HTR-8/SVneo (cell line): Measurements from ENCODE around the gene NEK8.
A peak's percentile ranks its signal among the peaks of the same experiment; 100 is the strongest.
"Not testable (repeated sequence)": the region's sequence is repeated elsewhere in the genome, so short reads cannot be mapped to it uniquely, and the experiment has no call there.

ENCODE experiments used
- DNase-seq: peaks from one replicate; pipeline ENCODE4 v3.0.0; 2011; ENCODE audit warnings: low spot score, mixed read lengths; ENCODE audit not compliant: insufficient read length
- FAIRE-seq: peaks from 2 replicates; lab custom pipeline; 2011; peaks lifted over from hg19 to GRCh38; lab: Jason Lieb, UNC

Gene NEK8

GRCh38 chr17:28724500-28725165 lies 4.0 kb upstream of the NEK8 start:
- DNase-seq (no peak), FAIRE-seq (no peak)

DNA sequence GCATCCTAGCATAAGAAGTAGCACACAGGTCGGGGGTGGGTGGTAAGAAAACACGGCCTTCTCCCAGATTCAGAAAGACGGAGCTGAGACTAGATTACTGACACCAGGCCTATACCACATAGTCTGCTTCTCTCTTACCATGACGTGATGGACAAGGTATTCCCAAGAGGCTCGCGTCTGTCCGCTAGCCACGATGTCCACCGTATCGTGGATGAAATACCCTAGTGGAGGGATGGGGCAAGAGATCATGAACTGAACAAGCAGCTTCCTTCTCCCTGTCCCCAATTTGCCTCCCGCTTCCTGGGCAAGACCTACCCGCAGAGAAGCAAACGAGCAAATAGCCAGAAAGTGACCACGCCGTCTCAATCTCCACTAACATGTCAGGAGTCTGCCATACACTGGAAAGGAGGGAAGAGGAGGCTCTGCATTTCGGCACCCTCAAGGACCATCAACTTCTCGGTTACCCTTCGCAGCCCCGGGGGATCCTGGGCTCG lies 3.4 kb upstream of the NEK8 start:
- DNase-seq, result no peak

DNA sequence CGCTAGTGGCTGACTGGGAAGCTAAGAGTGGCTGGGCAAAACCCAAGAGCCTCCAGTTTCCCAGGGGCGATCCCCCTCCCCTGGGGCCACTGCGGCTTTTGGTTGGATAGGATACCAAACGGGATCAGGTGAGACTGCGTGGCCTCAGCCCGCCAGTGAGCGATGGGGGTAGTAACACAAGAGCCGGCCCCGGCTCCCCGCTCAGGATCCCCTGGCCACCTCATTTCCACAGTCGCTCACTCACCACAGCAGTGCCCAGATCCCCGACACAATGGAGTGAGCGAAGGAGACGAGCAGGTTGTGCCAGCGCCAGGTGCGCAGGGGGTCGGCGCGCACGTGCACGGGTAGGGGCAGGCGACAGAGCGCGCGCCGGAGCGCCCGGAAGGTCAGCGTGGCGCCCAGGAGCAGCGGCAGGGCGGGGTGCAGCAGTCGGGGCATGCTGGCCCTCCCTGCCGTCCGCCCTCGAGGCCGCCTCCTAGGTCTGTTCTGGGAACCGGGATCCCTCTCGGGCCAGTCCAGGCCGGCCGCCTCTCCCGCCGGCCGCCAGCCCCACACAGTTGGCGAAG lies 2.8 kb upstream of the NEK8 start:
- FAIRE-seq (no peak), DNase-seq (peak; percentile 39)

More for the DNA sequence above, 3.4 kb upstream of the NEK8 start:
- no peak for FAIRE-seq

- peak; percentile 80 for DNase-seq
- FAIRE-seq, result no peak
These were observed 2.4 kb upstream of the NEK8 start, which contains the start of gene TLCD1 for GRCh38 chr17:28726226-28726626. Gene TLCD1, minus strand, starts transcription at chr17:28726233. Its CDS starts 136 bp downstream, at chr17:28726097.

DNA sequence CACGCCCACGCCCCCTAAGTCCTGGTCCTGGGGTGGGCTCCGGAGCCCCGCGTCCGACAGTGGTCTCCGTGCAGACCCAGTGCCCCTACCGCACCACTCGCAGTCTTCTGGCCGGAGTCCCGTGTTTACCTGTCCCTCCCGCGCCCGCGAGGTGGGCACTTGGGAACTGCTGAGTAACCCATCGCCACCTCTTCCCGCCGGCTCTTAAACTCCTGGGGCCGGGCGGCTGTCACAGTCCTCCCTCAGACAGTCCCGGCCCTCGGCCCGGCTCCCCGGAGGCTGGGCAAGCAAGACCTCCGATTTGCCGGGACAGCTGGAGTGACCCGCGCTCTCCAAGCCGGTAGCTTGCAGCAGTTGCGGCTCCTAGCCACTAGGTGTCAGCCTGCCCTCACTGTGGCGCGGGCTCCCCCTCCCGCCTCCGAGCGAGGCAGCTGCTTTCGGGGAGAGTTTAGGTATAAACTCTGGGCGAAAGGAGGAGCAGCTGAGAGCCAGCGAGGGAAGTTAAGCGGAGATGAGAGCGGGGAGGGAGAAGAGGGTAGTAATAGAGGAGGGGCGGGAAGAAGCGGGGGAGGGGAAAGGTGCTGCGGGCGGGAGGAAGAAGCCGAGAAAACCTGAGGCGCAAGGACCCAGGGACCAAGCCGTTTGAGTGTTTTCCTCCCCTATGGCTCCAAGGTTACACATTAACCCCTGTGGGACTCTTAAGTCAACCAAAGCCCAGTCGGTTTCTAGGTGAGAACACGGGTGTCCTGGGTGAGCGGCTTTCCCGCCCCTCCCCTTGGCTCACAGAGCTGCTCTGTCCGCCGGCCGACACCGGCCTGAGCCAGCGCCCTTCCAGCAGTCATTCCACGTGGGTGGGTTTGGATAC lies 1.7 kb upstream of the NEK8 start:
- DNase-seq, result peak; percentile 94
- peak; percentile 94 for FAIRE-seq

GRCh38 chr17:28729950-28730330 lies 1.4 kb downstream of the NEK8 start:
- DNase-seq (no peak), FAIRE-seq (no peak)

- FAIRE-seq (no peak), DNase-seq (no peak)
These were observed 4.8 kb downstream of the NEK8 start for GRCh38 chr17:28733346-28733745.

DNA sequence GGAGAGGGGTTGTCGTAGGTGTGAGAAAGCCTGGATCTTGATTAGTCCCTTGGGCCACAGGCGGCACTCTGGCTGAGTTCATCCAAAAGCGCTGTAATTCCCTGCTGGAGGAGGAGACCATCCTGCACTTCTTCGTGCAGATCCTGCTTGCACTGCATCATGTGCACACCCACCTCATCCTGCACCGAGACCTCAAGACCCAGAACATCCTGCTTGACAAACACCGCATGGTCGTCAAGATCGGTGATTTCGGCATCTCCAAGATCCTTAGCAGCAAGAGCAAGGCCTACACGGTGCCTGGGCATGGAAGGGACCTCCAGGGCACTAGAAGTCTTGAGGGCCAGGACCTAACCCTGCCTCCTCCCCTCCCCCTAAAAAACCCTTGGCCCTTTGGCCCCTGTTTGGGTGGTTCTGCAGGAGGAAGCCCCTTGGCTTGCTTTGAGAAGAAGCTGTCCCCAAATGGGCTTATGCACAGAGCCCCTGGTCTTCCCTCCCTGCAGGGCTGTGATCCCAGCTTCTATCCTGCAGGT lies 6.2 kb downstream of the NEK8 start:
- DNase-seq, result no peak
- no peak for FAIRE-seq

DNA sequence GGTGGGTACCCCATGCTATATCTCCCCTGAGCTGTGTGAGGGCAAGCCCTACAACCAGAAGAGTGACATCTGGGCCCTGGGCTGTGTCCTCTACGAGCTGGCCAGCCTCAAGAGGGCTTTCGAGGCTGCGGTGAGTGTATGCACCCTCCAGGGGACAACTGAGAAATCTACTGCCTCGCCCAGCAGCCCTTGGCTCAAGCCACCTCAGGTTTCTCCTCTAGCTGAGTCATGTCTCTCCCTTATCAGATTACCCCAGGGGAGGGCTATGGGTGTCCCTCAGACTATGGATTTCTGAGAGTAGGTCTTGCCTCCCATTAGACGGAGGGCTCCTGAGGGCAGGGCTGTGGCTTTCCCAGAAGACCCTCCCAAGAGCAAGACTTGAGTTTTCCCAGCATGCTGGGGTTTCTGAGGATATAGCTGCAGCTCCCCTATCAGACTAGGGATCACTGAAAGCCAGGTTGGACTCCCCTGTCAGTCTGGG lies 6.7 kb downstream of the NEK8 start:
- FAIRE-seq (no peak), DNase-seq (no peak)

DNA sequence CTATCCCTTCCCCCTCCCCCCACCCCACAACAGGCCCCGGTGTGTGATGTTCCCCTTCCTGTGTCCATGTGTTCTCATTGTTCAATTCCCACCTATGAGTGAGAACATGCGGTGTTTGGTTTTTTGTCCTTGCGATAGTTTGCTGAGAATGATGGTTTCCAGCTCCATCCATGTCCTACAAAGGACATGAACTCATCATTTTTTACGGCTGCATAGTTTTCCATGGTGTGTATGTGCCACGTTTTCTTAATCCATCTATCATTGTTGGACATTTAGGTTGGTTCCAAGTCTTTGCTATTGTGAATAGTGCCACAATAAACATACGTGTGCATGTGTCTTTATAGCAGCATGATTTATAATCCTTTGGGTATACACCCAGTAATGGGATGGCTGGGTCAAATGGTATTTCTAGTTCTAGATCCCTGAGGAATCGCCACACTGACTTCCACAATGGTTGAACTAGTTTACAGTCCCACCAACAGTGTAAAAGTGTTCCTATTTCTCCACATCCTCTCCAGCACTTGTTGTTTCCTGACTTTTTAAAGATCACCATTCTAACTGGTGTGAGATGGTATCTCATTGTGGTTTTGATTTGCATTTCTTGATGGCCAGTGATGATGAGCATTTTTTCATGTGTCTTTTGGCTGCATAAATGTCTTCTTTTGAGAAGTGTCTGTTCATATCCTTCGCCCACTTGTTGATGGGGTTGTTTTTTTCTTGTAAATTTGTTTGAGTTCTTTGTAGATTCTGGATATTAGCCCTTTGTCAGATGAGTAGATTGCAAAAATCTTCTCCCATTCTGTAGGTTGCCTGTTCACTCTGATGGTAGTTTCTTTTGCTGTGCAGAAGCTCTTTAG lies 7.6 kb downstream of the NEK8 start:
- not testable (repeated sequence) for FAIRE-seq, DNase-seq

GRCh38 chr17:28737316-28737715 lies 8.7 kb downstream of the NEK8 start:
- FAIRE-seq (no peak), DNase-seq (no peak)

DNA sequence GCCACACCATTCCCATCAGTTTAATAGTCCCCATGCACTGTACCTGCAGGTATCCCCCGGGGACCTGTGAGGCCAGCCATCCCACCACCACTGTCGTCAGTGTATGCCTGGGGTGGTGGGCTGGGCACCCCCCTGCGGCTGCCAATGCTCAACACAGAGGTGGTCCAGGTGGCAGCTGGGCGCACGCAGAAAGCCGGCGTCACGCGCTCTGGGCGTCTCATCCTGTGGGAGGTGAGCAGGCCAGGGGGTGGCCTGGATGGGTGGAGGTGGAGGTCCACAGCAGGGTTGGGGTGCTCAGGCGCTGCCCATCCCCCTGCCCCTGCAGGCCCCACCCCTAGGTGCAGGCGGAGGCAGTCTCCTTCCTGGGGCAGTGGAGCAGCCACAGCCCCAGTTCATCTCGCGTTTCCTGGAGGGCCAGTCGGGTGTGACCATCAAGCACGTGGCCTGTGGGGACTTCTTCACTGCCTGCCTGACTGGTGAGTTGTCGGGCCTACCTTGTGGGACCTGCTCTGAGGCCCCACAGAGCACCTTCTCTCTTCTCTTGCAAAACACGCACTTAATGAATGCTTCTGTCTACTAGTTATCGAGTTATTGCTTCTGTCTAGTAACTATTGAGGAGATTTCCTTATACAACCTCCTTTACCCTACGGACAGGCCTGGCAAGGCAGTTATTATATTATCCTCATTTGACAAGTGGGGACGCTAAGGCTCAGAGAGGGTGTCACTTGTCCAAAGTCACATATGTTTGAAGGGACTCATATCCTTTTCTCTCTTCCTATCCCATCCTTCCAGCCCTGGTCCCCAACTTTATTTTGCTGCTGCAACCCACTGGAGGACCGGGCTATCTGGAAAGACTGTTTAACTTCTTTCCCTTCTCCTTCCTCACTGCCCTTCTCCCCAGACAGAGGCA lies 9.4 kb downstream of the NEK8 start:
- no peak for DNase-seq
- no peak for FAIRE-seq

GRCh38 chr17:28738680-28739384 lies 10.2 kb downstream of the NEK8 start:
- FAIRE-seq, result no peak
- DNase-seq, result no peak

GRCh38 chr17:28740406-28741357 lies 12.1 kb downstream of the NEK8 start:
- FAIRE-seq (no peak), DNase-seq (no peak)

DNA sequence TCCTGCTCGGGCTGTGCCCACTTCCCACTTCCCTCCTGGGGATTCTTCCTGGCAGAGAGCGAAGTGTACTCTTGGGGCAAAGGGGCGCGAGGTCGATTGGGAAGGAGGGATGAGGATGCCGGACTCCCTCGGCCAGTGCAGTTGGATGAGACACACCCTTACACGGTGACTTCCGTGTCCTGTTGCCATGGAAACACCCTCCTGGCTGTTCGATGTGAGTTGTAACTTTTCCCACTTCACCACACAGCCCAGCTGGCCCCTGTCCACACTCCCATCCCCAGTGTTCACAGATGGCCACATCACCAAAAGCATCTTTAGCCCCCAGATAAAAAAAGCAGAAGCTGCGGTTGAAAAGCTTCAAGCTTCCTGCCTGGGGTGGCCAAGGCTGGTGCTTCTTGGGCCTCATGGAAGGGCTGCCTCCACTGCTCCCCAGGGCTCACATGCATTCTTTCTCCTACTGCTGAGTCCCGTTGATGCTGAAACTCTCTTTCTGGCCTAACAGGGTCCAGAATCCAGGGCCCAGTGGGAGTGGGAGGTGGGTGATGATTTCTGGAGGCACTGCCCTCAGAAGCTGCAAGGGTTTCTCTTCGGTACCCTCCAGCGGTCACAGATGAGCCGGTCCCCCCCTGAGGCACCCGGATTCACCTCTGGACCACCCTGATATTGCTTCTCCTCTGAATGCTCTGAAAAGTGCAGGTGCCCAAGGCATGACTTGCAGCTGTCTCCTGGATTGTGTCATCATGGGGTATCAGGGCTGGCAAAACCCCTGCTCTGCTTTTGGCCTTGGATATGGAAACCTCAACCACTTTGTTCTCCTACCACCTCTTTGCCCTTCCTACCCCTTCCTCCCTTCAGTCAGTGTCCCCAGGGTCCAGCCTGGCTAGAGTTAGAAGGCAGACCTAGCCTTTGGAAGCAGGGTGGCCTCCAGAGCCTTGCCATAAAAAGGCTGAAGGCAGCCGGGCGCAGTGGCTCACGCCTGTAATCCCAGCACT lies 13.1 kb downstream of the NEK8 start:
- no peak for FAIRE-seq
- DNase-seq, result no peak
